Calu3 (cell line): ENCODE measurements around the gene RND3. TPM values are rescaled to one million over a fixed set of nuclear protein-coding genes. Genes with fewer than 3 reads are reported as not detected.

ENCODE experiments used
- BruUV-seq: library from RNA; stranded (reverse); fragments of 400-500 nt; replicated peaks from 2 replicates; lab custom pipeline; 2021; lab: Mats Ljungman, UMichigan
- CTCF ChIA-PET: fragments of 300-600 bp; sonication (Branson Sonifier 250); formaldehyde crosslinking; loops from one replicate; lab custom pipeline; 2022; ENCODE audit warnings: antibody characterized with exemption; lab: Charles Lee
- DNase-seq: peaks from one replicate; pipeline ENCODE4 v3.0.0; 2022
- H3K27ac Mint-ChIP-seq: one replicate; pipeline ENCODE4 v1.8.0; 2022; ENCODE audit warnings: mixed read lengths; ENCODE audit not compliant: unreplicated experiment
- H3K27me3 Mint-ChIP-seq: one replicate; pipeline ENCODE4 v1.8.0; 2022; ENCODE audit warnings: mixed read lengths; ENCODE audit not compliant: unreplicated experiment
- H3K36me3 Mint-ChIP-seq: one replicate; pipeline ENCODE4 v1.8.0; 2022; ENCODE audit warnings: mild to moderate bottlenecking, moderate library complexity, mixed read lengths; ENCODE audit not compliant: insufficient read depth, unreplicated experiment
- H3K4me1 Mint-ChIP-seq: one replicate; pipeline ENCODE4 v1.8.0; 2022; ENCODE audit warnings: mild to moderate bottlenecking, low read depth, mixed read lengths; ENCODE audit not compliant: unreplicated experiment
- H3K4me3 Mint-ChIP-seq: one replicate; pipeline ENCODE4 v1.8.0; 2022; ENCODE audit warnings: mild to moderate bottlenecking, low read depth, moderate library complexity, mixed read lengths; ENCODE audit not compliant: unreplicated experiment
- H3K9me3 Mint-ChIP-seq: one replicate; pipeline ENCODE4 v1.8.0; 2022; ENCODE audit warnings: low read depth, mixed read lengths; ENCODE audit not compliant: unreplicated experiment
- CTCF ChIP-seq: fragments of 200-600 bp; IDR thresholded peaks from one replicate; pipeline ENCODE4 v1.8.0; 2022; ENCODE audit warnings: antibody characterized with exemption; ENCODE audit not compliant: unreplicated experiment
- intact Hi-C: fragments of 100-400 bp; cut with micrococcal nuclease; formaldehyde crosslinking; loops from one replicate; pipeline ENCODE4 v1.10.0; 2022; ENCODE audit not compliant: unreplicated experiment
- total RNA-seq: library from RNA; stranded (reverse); gene quantifications from 2 replicates; pipeline ENCODE4 v1.2.3, GENCODE V29; 2022

The RND3 gene
- total RNA-seq, 1 experiment from 2014 or later, result 118 TPM

GRCh38 chr2:150465703-150466569 is 21.5 kb downstream of the RND3 start:
- Mint-ChIP-seq H3K27ac (peak overlapping the region; percentile 21), H3K4me1 (peaks cover 42% of the 10 kb centered on the region), H3K36me3 (peaks cover 52% of the 10 kb centered on the region), H3K9me3 (no peaks in the 10 kb centered on the region), H3K27me3 (no peaks in the 10 kb centered on the region), H3K4me3 (no peak overlapping the region)
- BruUV-seq, result no TSS peak
- intact Hi-C loops, result no loop called here
- CTCF ChIA-PET, result interaction anchor here (0.7 kb wide), 1 partner anchor 323 kb away, joined by 4 read pairs; no protein-coding TSS in a partner anchor
- no peak for DNase-seq
- no peak for TF ChIP-seq CTCF

- CTCF ChIA-PET, result interaction anchor here (0.7 kb wide), 1 partner anchor 322 kb away, joined by 4 read pairs; no protein-coding TSS in a partner anchor
- H3K4me3 Mint-ChIP-seq, result no peak overlapping the region
- intact Hi-C loops, result no loop called here
Measured at GRCh38 chr2:150464986-150465385, 22.5 kb downstream of the RND3 start.

GRCh38 chr2:150464270-150464669 is 23.2 kb downstream of the RND3 start:
- Mint-ChIP-seq H3K36me3 (peaks cover 36% of the 10 kb centered on the region), H3K4me3 (no peak overlapping the region), H3K27ac (no peak overlapping the region), H3K4me1 (peaks cover 25% of the 10 kb centered on the region), H3K27me3 (no peaks in the 10 kb centered on the region), H3K9me3 (no peaks in the 10 kb centered on the region)
- BruUV-seq, result no TSS peak
- TF ChIP-seq CTCF, result no peak
- DNase-seq, result no peak
- CTCF ChIA-PET, result no interaction called here
- intact Hi-C loops, result no loop called here

More at GRCh38 chr2:150464986-150465385, 22.5 kb downstream of the RND3 start:
- DNase-seq, result no peak
- Mint-ChIP-seq H3K4me1 (peaks cover 32% of the 10 kb centered on the region), H3K9me3 (no peaks in the 10 kb centered on the region), H3K27me3 (no peaks in the 10 kb centered on the region), H3K36me3 (peaks cover 43% of the 10 kb centered on the region), H3K27ac (peak overlapping the region; percentile 14)
- no peak for TF ChIP-seq CTCF
- BruUV-seq, result TSS peak; percentile 1

GRCh38 chr2:150462770-150463169 is 24.7 kb downstream of the RND3 start:
- BruUV-seq, result no TSS peak
- peaks cover 21% of the 10 kb centered on the region for H3K36me3 Mint-ChIP-seq
- DNase-seq, result no peak
- no peak for TF ChIP-seq CTCF
- no peak overlapping the region for H3K4me3 Mint-ChIP-seq
- intact Hi-C loops, result no loop called here
- H3K27ac Mint-ChIP-seq, result no peak overlapping the region
- H3K27me3 Mint-ChIP-seq, result no peaks in the 10 kb centered on the region
- CTCF ChIA-PET, result no interaction called here
- H3K9me3 Mint-ChIP-seq, result no peaks in the 10 kb centered on the region
- peaks cover 23% of the 10 kb centered on the region for H3K4me1 Mint-ChIP-seq
